ENCODE results near the gene TDRD3. TPM values are rescaled to one million over a fixed set of nuclear protein-coding genes. Genes with fewer than 3 reads are reported as not detected.
"Not testable (repeated sequence)": the region's sequence is repeated elsewhere in the genome, so short reads cannot be mapped to it uniquely, and the experiment has no call there.

TDRD3 gene
- total and polyA plus RNA-seq, 2 donors from 2014 or later, result 14.9 to 42.2 TPM

GRCh38 chr13:60369242-60369641 lies 27.8 kb upstream of the TDRD3 start:
- no peak for FAIRE-seq

GRCh38 chr13:60370343-60370742 lies 26.7 kb upstream of the TDRD3 start:
- intact Hi-C loops (cut with DNase I), result no loop called here
- no peak for DNase-seq
- TF ChIP-seq, protein P1, sequence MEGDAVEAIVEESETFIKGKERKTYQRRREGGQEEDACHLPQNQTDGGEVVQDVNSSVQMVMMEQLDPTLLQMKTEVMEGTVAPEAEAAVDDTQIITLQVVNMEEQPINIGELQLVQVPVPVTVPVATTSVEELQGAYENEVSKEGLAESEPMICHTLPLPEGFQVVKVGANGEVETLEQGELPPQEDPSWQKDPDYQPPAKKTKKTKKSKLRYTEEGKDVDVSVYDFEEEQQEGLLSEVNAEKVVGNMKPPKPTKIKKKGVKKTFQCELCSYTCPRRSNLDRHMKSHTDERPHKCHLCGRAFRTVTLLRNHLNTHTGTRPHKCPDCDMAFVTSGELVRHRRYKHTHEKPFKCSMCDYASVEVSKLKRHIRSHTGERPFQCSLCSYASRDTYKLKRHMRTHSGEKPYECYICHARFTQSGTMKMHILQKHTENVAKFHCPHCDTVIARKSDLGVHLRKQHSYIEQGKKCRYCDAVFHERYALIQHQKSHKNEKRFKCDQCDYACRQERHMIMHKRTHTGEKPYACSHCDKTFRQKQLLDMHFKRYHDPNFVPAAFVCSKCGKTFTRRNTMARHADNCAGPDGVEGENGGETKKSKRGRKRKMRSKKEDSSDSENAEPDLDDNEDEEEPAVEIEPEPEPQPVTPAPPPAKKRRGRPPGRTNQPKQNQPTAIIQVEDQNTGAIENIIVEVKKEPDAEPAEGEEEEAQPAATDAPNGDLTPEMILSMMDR (IDR thresholded peaks at IDR 0.05; ENCODE audit: borderline replicate concordance, extremely low read depth, insufficient read depth), result no peak
- Histone ChIP-seq H3K9ac (ENCODE audit: low read length in 3 of 3) (no peak overlapping the region), H3K4me3 (ENCODE audit: low read length in 3 of 3) (no peak overlapping the region), H3K36me3 (ENCODE audit: control insufficient read depth in 2 of 3, insufficient read depth in 3 of 3, low read length in 3 of 3) (no peaks in the 10 kb centered on the region), H3K27me3 (ENCODE audit: control insufficient read depth, insufficient read depth, low read length) (no peaks in the 10 kb centered on the region), H3K4me1 (ENCODE audit: control insufficient read depth in 2 of 3, insufficient read depth in 2 of 3, low read depth in 1 of 3, low read length in 3 of 3) (no peaks in the 10 kb centered on the region), H3K9me3 (ENCODE audit: control insufficient read depth in 2 of 3, insufficient read depth in 1 of 3, low read length in 3 of 3) (no peaks in the 10 kb centered on the region), H3K27ac (ENCODE audit: low read depth in 2 of 2, low read length in 2 of 2) (no peak overlapping the region)
- no peak for FAIRE-seq

More at GRCh38 chr13:60369242-60369641, 27.8 kb upstream of the TDRD3 start:
- intact Hi-C loops (cut with DNase I), result no loop called here
- TF ChIP-seq, protein P1 (IDR thresholded peaks at IDR 0.05; ENCODE audit: borderline replicate concordance, extremely low read depth, insufficient read depth), result peak; percentile 22
- no peaks in the 10 kb centered on the region for H3K4me1 ChIP-seq (ENCODE audit: control insufficient read depth in 2 of 3, insufficient read depth in 2 of 3, low read depth in 1 of 3, low read length in 3 of 3)
- no peaks in the 10 kb centered on the region for H3K9me3 ChIP-seq (ENCODE audit: control insufficient read depth in 2 of 3, insufficient read depth in 1 of 3, low read length in 3 of 3)
- no peak overlapping the region for H3K27ac ChIP-seq (ENCODE audit: low read depth in 2 of 2, low read length in 2 of 2)
- no peaks in the 10 kb centered on the region for H3K27me3 ChIP-seq (ENCODE audit: control insufficient read depth, insufficient read depth, low read length)
- no peaks in the 10 kb centered on the region for H3K36me3 ChIP-seq (ENCODE audit: control insufficient read depth in 2 of 3, insufficient read depth in 3 of 3, low read length in 3 of 3)
- no peak overlapping the region for H3K9ac ChIP-seq (ENCODE audit: low read length in 3 of 3)
- DNase-seq, result no peak
- no peak overlapping the region for H3K4me3 ChIP-seq (ENCODE audit: low read length in 3 of 3)

DNA sequence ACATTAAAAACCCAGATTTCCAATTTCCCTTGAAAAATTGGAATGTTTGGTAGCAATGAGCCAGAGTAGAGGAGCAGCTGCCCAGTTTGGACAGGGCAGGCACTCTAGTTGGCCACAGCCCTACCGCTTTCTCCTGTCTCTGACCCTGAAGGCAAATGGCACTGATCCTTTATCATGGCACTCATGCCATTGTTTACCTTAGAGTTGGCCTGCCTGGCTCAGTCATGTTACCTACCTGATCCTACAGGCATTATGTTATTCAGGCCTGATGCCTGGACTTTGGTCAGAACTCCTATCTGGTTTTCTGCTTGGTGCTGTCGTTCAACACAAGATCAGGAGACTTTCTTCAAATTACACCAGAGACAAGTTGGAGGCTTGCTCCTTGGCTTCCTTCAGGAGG lies 24.9 kb upstream of the TDRD3 start:
- no peak overlapping the region for H3K4me3 ChIP-seq (ENCODE audit: low read length in 3 of 3)
- H3K9ac ChIP-seq (ENCODE audit: low read length in 3 of 3), result no peak overlapping the region
- H3K4me1 ChIP-seq (ENCODE audit: control insufficient read depth in 2 of 3, insufficient read depth in 2 of 3, low read depth in 1 of 3, low read length in 3 of 3), result no peaks in the 10 kb centered on the region
- no peaks in the 10 kb centered on the region for H3K36me3 ChIP-seq (ENCODE audit: control insufficient read depth in 2 of 3, insufficient read depth in 3 of 3, low read length in 3 of 3)
- no peaks in the 10 kb centered on the region for H3K27me3 ChIP-seq (ENCODE audit: control insufficient read depth, insufficient read depth, low read length)
- DNase-seq, result no peak
- TF ChIP-seq, protein P1 (IDR thresholded peaks at IDR 0.05; ENCODE audit: borderline replicate concordance, extremely low read depth, insufficient read depth), result no peak
- H3K27ac ChIP-seq (ENCODE audit: low read depth in 2 of 2, low read length in 2 of 2), result no peak overlapping the region
- intact Hi-C loops (cut with DNase I), result no loop called here
- no peaks in the 10 kb centered on the region for H3K9me3 ChIP-seq (ENCODE audit: control insufficient read depth in 2 of 3, insufficient read depth in 1 of 3, low read length in 3 of 3)
- no peak for FAIRE-seq

DNA sequence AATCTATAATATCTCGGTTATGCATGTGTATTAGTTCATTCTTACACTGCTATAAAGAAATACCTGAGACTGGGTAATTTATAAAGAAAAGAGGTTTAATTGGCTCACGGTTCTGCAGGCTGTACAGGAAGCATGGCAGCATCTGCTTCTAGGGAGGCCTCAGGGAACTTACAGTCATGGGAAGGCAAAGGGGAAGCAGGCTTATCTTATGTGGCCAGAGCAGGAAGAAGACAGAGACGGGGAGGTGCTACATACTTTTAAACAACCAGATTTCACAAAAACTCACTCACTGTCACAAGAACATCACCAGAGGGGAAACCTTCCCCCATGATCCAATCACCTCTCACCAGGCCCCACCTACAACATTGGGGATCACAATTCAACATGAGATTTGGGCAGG lies 17.7 kb upstream of the TDRD3 start:
- H3K9me3 ChIP-seq (ENCODE audit: control insufficient read depth in 2 of 3, insufficient read depth in 1 of 3, low read length in 3 of 3); DNase-seq; FAIRE-seq; intact Hi-C loops (cut with DNase I); H3K27me3 ChIP-seq (ENCODE audit: control insufficient read depth, insufficient read depth, low read length); H3K4me3 ChIP-seq (ENCODE audit: low read length in 3 of 3); H3K4me1 ChIP-seq (ENCODE audit: control insufficient read depth in 2 of 3, insufficient read depth in 2 of 3, low read depth in 1 of 3, low read length in 3 of 3); H3K9ac ChIP-seq (ENCODE audit: low read length in 3 of 3); H3K27ac ChIP-seq (ENCODE audit: low read depth in 2 of 2, low read length in 2 of 2); H3K36me3 ChIP-seq (ENCODE audit: control insufficient read depth in 2 of 3, insufficient read depth in 3 of 3, low read length in 3 of 3): not testable (repeated sequence)

Data from kidney (tissue), 14 donors.